Measurements from ENCODE around the gene CLIC3.

The CLIC3 gene

GRCh38 chr9:136997830-136998234, 1.5 kb upstream of the CLIC3 start:
- DNase-seq, result no peak

- DNase-seq, result no peak
These were observed 1.0 kb upstream of the CLIC3 start for GRCh38 chr9:136997371-136997770.

GRCh38 chr9:136995772-136996311, 526 bp downstream of the CLIC3 start:
- peak; percentile 18 for DNase-seq

GRCh38 chr9:136995362-136995761, 1.0 kb downstream of the CLIC3 start:
- DNase-seq, result no peak

GRCh38 chr9:136994888-136995230, 1.5 kb downstream of the CLIC3 start:
- no peak for DNase-seq

- DNase-seq, result no peak
These were observed 2.0 kb downstream of the CLIC3 start for GRCh38 chr9:136994180-136994887.

GRCh38 chr9:136992819-136993369, 3.5 kb downstream of the CLIC3 start:
- no peak for DNase-seq

- DNase-seq, result peak; percentile 91
These were observed 4.2 kb downstream of the CLIC3 start, which contains the start of gene PAXX for GRCh38 chr9:136991993-136992818. Gene PAXX, plus strand, starts transcription at chr9:136992422. Its CDS starts 22 bp downstream, at chr9:136992444.

- DNase-seq, result no peak
These were observed 6.0 kb downstream of the CLIC3 start for GRCh38 chr9:136990242-136990911.

GRCh38 chr9:136988872-136989271, 7.5 kb downstream of the CLIC3 start:
- DNase-seq, result no peak

- DNase-seq, result no peak
These were observed 10.5 kb downstream of the CLIC3 start for GRCh38 chr9:136985853-136986252.

- no peak for DNase-seq
These were observed 11.3 kb downstream of the CLIC3 start for GRCh38 chr9:136985027-136985602.

GRCh38 chr9:136984464-136985026, 11.8 kb downstream of the CLIC3 start:
- no peak for DNase-seq

- no peak for DNase-seq
These were observed 12.6 kb downstream of the CLIC3 start for GRCh38 chr9:136983656-136984314.

GRCh38 chr9:136983167-136983566, 13.2 kb downstream of the CLIC3 start:
- DNase-seq, result no peak

- DNase-seq, result no peak
These were observed 13.9 kb downstream of the CLIC3 start, which contains the start of gene LCNL1 for GRCh38 chr9:136982232-136983051. Gene LCNL1, plus strand, starts transcription at chr9:136982993. Its CDS starts 594 bp downstream, at chr9:136983587.

- no peak for DNase-seq
These were observed 14.7 kb downstream of the CLIC3 start for GRCh38 chr9:136981588-136982231.

GRCh38 chr9:136980669-136981478, 15.5 kb downstream of the CLIC3 start:
- no peak for DNase-seq
